SU-DHL-6 (cell line): ENCODE measurements around the gene ZNF141.
"Not testable (repeated sequence)": the region's sequence is repeated elsewhere in the genome, so short reads cannot be mapped to it uniquely, and the experiment has no call there.

Source experiments
- H2AFZ ChIP-seq: fragments of 200-600 bp; sonication (generic); 2 replicates; pipeline ENCODE4 v1.6.1; 2014; ENCODE audit warnings: low read depth, mild to moderate bottlenecking, moderate library complexity, mixed read lengths, antibody characterized with exemption, low read length; ENCODE audit not compliant: severe bottlenecking
- H3F3A ChIP-seq: fragments of 200-600 bp; shearing (Covaris generic); 2 replicates; pipeline ENCODE4 v1.6.0; 2016; ENCODE audit warnings: antibody characterized with exemption, mild to moderate bottlenecking; ENCODE audit not compliant: insufficient read depth
- H3K27ac ChIP-seq: fragments of 200-600 bp; sonication (generic); 2 replicates; pipeline ENCODE4 v1.5.1; 2016; ENCODE audit warnings: low read depth, mild to moderate bottlenecking, low read length, moderate library complexity, mixed read lengths
- H3K27me3 ChIP-seq: fragments of 200-600 bp; sonication (generic), shearing (Covaris generic); 2 replicates; pipeline ENCODE4 v1.6.0; 2014; ENCODE audit warnings: mild to moderate bottlenecking, low read length
- H3K36me3 ChIP-seq: fragments of 200-600 bp; sonication (generic); 2 replicates; pipeline ENCODE4 v1.6.1; 2014; ENCODE audit warnings: mild to moderate bottlenecking, low read length, mixed read lengths
- H3K4me2 ChIP-seq: fragments of 300-600, 200-600 bp; shearing (Covaris generic), sonication (generic); 2 replicates; pipeline ENCODE4 v1.6.0; 2014; ENCODE audit warnings: low read length, low read depth, mild to moderate bottlenecking; ENCODE audit not compliant: poor library complexity, severe bottlenecking
- H3K4me3 ChIP-seq: fragments of 200-600 bp; sonication (generic); 2 replicates; pipeline ENCODE4 v1.5.1; 2014; ENCODE audit warnings: antibody characterized with exemption, low read length, mild to moderate bottlenecking, mixed read lengths; ENCODE audit not compliant: insufficient read depth, poor library complexity, severe bottlenecking
- H3K79me2 ChIP-seq: fragments of 200-600 bp; sonication (generic); 2 replicates; pipeline ENCODE4 v1.6.1; 2014; ENCODE audit warnings: mild to moderate bottlenecking, low read length, moderate library complexity; ENCODE audit not compliant: insufficient read depth
- H3K9ac ChIP-seq: fragments of 200-600 bp; sonication (generic); 2 replicates; pipeline ENCODE4 v1.7.0; 2014; ENCODE audit warnings: mild to moderate bottlenecking, low read length
- H3K9me2 ChIP-seq: fragments of 200-600 bp; sonication (generic); replicated peaks from 2 replicates; pipeline ENCODE4 v1.6.1; 2014; ENCODE audit warnings: low read length; ENCODE audit not compliant: insufficient read depth
- H3K9me3 ChIP-seq: fragments of 200-600 bp; sonication (generic); 2 replicates; pipeline ENCODE4 v1.6.1; 2014; ENCODE audit warnings: low read length, mixed read lengths; ENCODE audit not compliant: insufficient read depth
- H4K20me1 ChIP-seq: fragments of 200-600 bp; sonication (generic); 2 replicates; pipeline ENCODE4 v1.6.1; 2014; ENCODE audit warnings: low read depth, mild to moderate bottlenecking, antibody characterized with exemption, low read length, moderate library complexity, mixed read lengths
- EZH2phosphoT487 ChIP-seq: fragments of 200-600 bp; sonication (generic), shearing (Covaris generic); conservative IDR thresholded peaks from 2 replicates; pipeline ENCODE4 v1.6.1; 2018; ENCODE audit warnings: mild to moderate bottlenecking, antibody characterized with exemption, low read length, moderate library complexity, mixed read lengths
- TF ChIP-seq, protein P1 (sequence below): fragments of 200-600 bp; sonication (generic); IDR thresholded peaks from one replicate; pipeline ENCODE4 v1.5.1; 2017; ENCODE audit warnings: antibody characterized with exemption, mild to moderate bottlenecking, low read length, moderate library complexity; ENCODE audit not compliant: insufficient read depth, poor library complexity, severe bottlenecking

Gene ZNF141

GRCh38 chr4:302381-302780, 35.2 kb upstream of the ZNF141 start:
- H3K9me2 ChIP-seq: no peaks in the 10 kb centered on the region
- H3K79me2 ChIP-seq: no peaks in the 10 kb centered on the region
- no peak for TF ChIP-seq EZH2phosphoT487
- TF ChIP-seq, protein P1, sequence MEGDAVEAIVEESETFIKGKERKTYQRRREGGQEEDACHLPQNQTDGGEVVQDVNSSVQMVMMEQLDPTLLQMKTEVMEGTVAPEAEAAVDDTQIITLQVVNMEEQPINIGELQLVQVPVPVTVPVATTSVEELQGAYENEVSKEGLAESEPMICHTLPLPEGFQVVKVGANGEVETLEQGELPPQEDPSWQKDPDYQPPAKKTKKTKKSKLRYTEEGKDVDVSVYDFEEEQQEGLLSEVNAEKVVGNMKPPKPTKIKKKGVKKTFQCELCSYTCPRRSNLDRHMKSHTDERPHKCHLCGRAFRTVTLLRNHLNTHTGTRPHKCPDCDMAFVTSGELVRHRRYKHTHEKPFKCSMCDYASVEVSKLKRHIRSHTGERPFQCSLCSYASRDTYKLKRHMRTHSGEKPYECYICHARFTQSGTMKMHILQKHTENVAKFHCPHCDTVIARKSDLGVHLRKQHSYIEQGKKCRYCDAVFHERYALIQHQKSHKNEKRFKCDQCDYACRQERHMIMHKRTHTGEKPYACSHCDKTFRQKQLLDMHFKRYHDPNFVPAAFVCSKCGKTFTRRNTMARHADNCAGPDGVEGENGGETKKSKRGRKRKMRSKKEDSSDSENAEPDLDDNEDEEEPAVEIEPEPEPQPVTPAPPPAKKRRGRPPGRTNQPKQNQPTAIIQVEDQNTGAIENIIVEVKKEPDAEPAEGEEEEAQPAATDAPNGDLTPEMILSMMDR: no peak
- no peak overlapping the region for H2AFZ ChIP-seq
- no peak overlapping the region for H3K27ac ChIP-seq
- peaks cover 37% of the 10 kb centered on the region for H3K9me3 ChIP-seq
- H3K9ac ChIP-seq: no peak overlapping the region
- H3F3A ChIP-seq: peaks cover 16% of the 10 kb centered on the region
- H3K27me3 ChIP-seq: no peaks in the 10 kb centered on the region
- H4K20me1 ChIP-seq: no peaks in the 10 kb centered on the region
- H3K36me3 ChIP-seq: peaks cover 3% of the 10 kb centered on the region; the same call in 1 of the 2 replicates
- no peak overlapping the region for H3K4me3 ChIP-seq
- H3K4me2 ChIP-seq: no peak overlapping the region

GRCh38 chr4:304516-304915, 33.1 kb upstream of the ZNF141 start:
- H3K36me3 ChIP-seq, H4K20me1 ChIP-seq, H3K27ac ChIP-seq, H3K79me2 ChIP-seq, H3K4me3 ChIP-seq, H3K9ac ChIP-seq, H3K4me2 ChIP-seq, H3K27me3 ChIP-seq, H3K9me2 ChIP-seq, H2AFZ ChIP-seq: not testable (repeated sequence)
- peaks cover 22% of the 10 kb centered on the region for H3F3A ChIP-seq
- peaks cover 55% of the 10 kb centered on the region for H3K9me3 ChIP-seq

- Histone ChIP-seq H3K9me3 (peaks cover 59% of the 10 kb centered on the region), H3K27ac (peak within 1 kb of the TSS; percentile 100), H3K9me2 (no peaks in the 10 kb centered on the region), H3K36me3 (peaks cover 10% of the 10 kb centered on the region; the same call in 1 of the 2 replicates), H4K20me1 (no peaks in the 10 kb centered on the region), H3K9ac (peak within 1 kb of the TSS; percentile 36; the same call in 1 of the 2 replicates), H3K4me3 (peak within 1 kb of the TSS; percentile 27), H3K4me2 (peak within 1 kb of the TSS; percentile 52), H2AFZ (no peak within 1 kb of the TSS), H3K79me2 (no peaks in the 10 kb centered on the region), H3K27me3 (no peaks in the 10 kb centered on the region), H3F3A (peaks cover 28% of the 10 kb centered on the region)
- TF ChIP-seq EZH2phosphoT487: no peak
- TF ChIP-seq, protein P1: no peak
These were observed 32.5 kb upstream of the ZNF141 start, which contains the start of gene ZNF732 for GRCh38 chr4:304969-305680. TSS of gene ZNF732 (minus strand) at chr4:305474. CDS start at chr4:305310, 164 bp downstream.

DNA sequence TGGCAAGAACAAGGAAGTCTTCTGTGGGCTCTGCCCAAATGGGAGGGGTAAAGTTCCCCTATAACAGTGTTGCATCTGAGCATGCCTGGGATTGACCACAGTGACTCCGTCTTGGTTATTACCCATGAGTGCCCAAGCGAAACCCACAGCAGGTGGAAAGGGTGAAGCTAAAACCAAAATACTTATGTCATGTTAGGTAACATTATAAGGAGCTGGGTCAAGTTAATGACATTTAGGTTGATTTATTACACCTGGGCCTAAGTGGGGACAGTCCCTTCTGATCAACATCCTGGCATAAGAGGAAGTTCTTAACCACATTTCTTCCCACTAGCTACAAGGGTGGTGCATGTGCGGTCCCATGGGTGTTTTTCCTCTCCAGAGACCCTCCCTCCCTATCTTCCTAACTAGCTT, 31.1 kb upstream of the ZNF141 start:
- no peak overlapping the region for H3K4me3 ChIP-seq
- peaks cover 21% of the 10 kb centered on the region for H3K36me3 ChIP-seq
- TF ChIP-seq, protein P1: no peak
- TF ChIP-seq EZH2phosphoT487: no peak
- H3K9me2 ChIP-seq: no peaks in the 10 kb centered on the region
- H2AFZ ChIP-seq: no peak overlapping the region
- H3K79me2 ChIP-seq: no peaks in the 10 kb centered on the region
- H3K27ac ChIP-seq: peak overlapping the region; percentile 100
- H3K9me3 ChIP-seq: peaks cover 72% of the 10 kb centered on the region
- H4K20me1 ChIP-seq: no peaks in the 10 kb centered on the region
- H3K4me2 ChIP-seq: peak overlapping the region; percentile 52
- peak overlapping the region; percentile 36; the same call in 1 of the 2 replicates for H3K9ac ChIP-seq
- H3F3A ChIP-seq: peaks cover 33% of the 10 kb centered on the region
- no peaks in the 10 kb centered on the region for H3K27me3 ChIP-seq
